Measurements from ENCODE around the gene GPR22.

GPR22 gene

GRCh38 chr7:107480932-107481331 is 11.1 kb downstream of the GPR22 start:
- DNase-seq, result no peak

GRCh38 chr7:107482571-107482970 is 12.7 kb downstream of the GPR22 start:
- no peak for DNase-seq

GRCh38 chr7:107486041-107486440 is 16.2 kb downstream of the GPR22 start:
- no peak for DNase-seq

GRCh38 chr7:107492875-107493274 is 23.0 kb downstream of the GPR22 start:
- DNase-seq, result no peak

GRCh38 chr7:107494315-107494751 is 24.5 kb downstream of the GPR22 start:
- DNase-seq, result no peak

GRCh38 chr7:107494884-107495283 is 25.0 kb downstream of the GPR22 start:
- DNase-seq, result no peak

DNA sequence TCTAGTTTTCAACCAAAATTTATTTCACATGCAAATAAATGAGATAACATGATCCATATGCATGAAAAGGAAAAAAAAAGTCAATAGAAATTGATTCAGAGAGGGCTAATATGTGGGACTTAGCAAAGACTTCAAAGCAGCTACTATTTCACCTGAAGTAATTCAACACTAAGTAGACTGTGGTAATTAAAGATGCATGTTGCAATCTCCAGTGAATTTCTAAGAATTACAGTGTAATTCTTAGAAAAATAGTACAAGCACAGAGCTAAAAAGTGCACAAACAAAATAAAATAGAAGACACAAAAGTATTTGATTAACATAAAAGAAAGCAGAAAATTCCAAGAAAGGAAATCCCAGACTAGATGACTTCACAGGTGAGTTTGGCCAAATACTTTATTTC is 25.7 kb downstream of the GPR22 start:
- DNase-seq, result no peak

- no peak for DNase-seq
Measured at GRCh38 chr7:107499731-107500130, 29.9 kb downstream of the GPR22 start.

GRCh38 chr7:107501593-107501992 is 31.7 kb downstream of the GPR22 start:
- no peak for DNase-seq

GRCh38 chr7:107502154-107502553 is 32.3 kb downstream of the GPR22 start:
- no peak for DNase-seq

GRCh38 chr7:107502797-107503196 is 32.9 kb downstream of the GPR22 start:
- DNase-seq, result no peak

- no peak for DNase-seq
Measured at GRCh38 chr7:107503687-107504086, 33.8 kb downstream of the GPR22 start.

DNA sequence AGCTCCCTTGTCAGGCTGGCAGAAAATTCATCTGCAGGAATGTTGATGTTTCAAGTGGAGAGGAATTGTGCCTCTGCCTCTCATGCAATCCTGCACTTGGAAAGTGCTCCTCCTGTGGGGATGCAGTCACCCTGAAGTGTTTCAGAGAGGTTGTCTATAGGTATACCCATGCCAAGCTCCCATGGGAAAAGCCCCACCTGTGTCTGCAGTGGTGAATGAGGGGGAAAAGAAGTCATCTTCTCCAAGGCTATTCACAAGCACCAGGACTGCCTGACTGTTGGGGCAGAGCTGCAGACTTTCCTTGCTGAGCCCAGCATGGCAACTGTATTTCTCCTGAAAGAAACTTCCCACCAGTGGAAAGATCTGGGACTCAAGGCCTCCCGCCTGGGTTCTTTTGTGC is 35.5 kb downstream of the GPR22 start:
- no peak for DNase-seq

DNA sequence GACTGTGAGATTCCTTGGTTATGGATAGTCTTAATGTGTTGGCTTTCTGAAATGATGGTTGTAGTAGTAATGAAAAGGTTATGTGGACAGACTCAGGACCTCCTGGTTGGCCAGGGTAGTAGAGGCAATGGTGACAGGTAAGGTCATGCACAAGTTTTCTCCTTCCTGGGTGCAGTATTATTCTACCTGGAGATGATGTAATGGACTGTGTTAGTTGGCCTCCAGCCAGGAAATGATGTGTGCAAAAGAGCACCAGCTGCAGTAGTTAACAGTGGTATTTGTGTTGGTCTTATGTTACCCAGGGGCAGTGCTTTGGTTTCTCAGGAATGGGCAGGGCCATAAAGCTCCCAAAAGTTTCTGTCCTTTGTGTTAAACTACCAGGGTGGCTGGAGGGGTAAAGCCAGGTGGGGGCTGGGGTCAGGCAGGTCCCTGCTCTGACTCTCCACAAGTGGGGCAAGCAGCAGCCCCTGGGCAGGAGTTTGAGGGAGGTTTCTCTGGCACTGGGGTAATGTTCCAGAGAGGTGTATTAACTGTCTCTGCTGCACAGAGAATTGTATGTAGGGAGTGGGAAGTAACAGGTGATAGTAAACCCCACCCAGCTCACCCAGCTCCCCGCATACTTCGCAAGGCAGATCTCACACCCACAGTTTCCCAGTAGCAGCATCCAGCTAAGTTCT is 36.3 kb downstream of the GPR22 start:
- DNase-seq, result no peak

DNA sequence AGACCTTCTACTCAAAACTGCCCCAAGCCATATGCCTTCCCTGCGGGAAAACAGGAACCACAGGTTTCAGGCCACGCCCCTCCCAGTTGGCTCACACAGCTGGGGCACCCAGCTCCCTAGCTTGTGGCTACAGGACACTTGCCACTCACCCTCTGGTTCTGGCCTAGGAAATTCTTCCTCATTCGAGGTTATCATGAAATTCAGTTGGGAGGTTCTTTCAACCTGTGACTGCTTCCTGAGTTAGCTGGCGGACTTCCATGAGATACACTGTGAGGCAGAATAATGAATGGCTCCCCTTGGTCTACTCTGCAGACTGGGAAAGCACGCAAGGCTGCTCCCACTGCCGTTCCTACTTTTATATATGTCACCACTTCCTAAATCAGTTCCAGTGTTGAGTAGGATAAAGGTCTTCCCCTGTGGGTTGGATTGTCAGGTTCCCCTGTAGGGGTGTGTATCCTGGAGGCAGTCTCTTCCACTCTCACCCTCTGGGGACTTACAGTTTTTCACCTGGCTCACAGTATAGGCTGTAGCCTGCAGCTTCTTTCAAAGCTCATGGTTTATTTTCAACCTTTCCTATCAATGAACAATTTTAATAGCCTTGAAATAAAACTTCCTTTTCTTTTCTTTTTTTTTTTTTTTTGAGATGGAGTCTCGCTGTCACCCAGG is 37.0 kb downstream of the GPR22 start:
- DNase-seq, result no peak
